C4-2B (cell line): ENCODE measurements around the gene ARMC9.

Source experiments
- H3K27ac ChIP-seq: fragments of 450-650 bp; 2 replicates; pipeline ENCODE4 v1.5.1; 2017
- CTCF ChIP-seq: fragments of 450-650 bp; conservative IDR thresholded peaks from 2 replicates; pipeline ENCODE4 v1.5.1; 2017; ENCODE audit warnings: mild to moderate bottlenecking
- ZFX ChIP-seq: fragments of 450-650 bp; IDR thresholded peaks from 2 replicates; pipeline ENCODE4 v1.6.1; 2017

ARMC9 gene

GRCh38 chr2:231163011-231163410 lies 35.4 kb upstream of the ARMC9 start:
- H3K27ac ChIP-seq, result no peak overlapping the region
- no peak for TF ChIP-seq ZFX
- TF ChIP-seq CTCF, result no peak

- TF ChIP-seq CTCF, result no peak
- TF ChIP-seq ZFX, result no peak
- no peak overlapping the region for H3K27ac ChIP-seq
Measured at GRCh38 chr2:231163414-231164095, 34.9 kb upstream of the ARMC9 start.

- no peak for TF ChIP-seq CTCF
- no peak for TF ChIP-seq ZFX
- no peak overlapping the region for H3K27ac ChIP-seq
Measured at GRCh38 chr2:231167745-231168459, 30.5 kb upstream of the ARMC9 start.

- H3K27ac ChIP-seq, result no peak overlapping the region
Measured at GRCh38 chr2:231168460-231169139, 29.8 kb upstream of the ARMC9 start.

GRCh38 chr2:231169488-231169887 lies 28.9 kb upstream of the ARMC9 start:
- H3K27ac ChIP-seq, result no peak overlapping the region

More at GRCh38 chr2:231168460-231169139, 29.8 kb upstream of the ARMC9 start:
- TF ChIP-seq CTCF, result no peak
- TF ChIP-seq ZFX, result no peak

GRCh38 chr2:231170055-231170454 lies 28.4 kb upstream of the ARMC9 start:
- TF ChIP-seq CTCF (no peak), ZFX (no peak)
- H3K27ac ChIP-seq, result no peak overlapping the region

More at GRCh38 chr2:231169488-231169887, 28.9 kb upstream of the ARMC9 start:
- TF ChIP-seq ZFX, result no peak
- TF ChIP-seq CTCF, result no peak

GRCh38 chr2:231172025-231172424 lies 26.4 kb upstream of the ARMC9 start:
- TF ChIP-seq ZFX (no peak), CTCF (no peak)
- H3K27ac ChIP-seq, result no peak overlapping the region
